Bone marrow (tissue), 2 donors: ENCODE data around the gene MS4A4A.
"Not testable (repeated sequence)": the region's sequence is repeated elsewhere in the genome, so short reads cannot be mapped to it uniquely, and the experiment has no call there.

ENCODE experiments used
- DNase-seq, 2 donors: peaks; one replicate each; lab custom pipeline; 2025; lab: John Stamatoyannopoulos, UW

The MS4A4A gene

GRCh38 chr11:60280412-60280811 is at the start of gene MS4A4A:
TSS of gene MS4A4A (plus strand) at chr11:60280666. CDS start at chr11:60280676, 10 bp downstream.
- peak in 1 of 2 donors; percentile 84 for DNase-seq

DNA sequence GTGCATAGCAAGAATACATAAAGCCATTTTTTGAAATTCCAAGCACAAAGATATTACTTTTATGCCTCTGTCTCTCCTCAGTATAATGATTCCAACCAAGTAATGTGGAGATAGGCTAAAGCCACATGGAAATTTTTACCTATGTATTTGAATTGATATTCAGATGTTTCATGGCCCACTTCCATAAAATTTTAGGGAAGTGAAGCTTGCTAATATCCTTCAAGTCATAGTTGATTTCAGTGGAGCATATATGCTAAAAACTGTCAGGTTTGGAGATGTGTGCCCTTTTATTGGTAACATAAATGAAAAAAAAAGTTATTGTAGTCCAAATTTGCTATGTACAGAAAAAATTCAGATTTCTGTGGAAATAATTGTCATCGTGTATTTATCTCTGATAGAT is 49.8 kb upstream of the MS4A4A start:
- no peak for DNase-seq

DNA sequence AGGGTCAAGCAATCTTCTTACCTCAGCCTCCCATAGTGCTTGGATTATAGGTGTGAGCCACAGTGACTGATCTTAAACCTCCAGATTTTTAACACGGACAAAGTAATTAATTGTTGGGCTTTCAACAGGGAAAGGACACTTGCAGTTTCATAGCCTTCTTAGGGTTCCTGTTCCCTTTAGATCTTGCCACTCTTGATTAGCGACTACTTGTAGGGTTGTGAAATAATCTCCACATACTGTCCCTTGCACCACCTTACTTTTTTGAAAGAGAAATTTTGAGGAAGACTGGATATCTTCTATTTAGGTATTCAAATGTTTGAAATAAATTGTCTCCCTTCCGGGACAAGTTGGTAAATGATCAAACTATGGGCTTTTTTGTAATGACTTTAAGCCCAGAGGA is 45.1 kb upstream of the MS4A4A start:
- no peak for DNase-seq

- no peak for DNase-seq
Observed at GRCh38 chr11:60240662-60241061, 39.8 kb upstream of the MS4A4A start.

- no peak for DNase-seq
Observed at GRCh38 chr11:60241786-60242185, 38.7 kb upstream of the MS4A4A start.

DNA sequence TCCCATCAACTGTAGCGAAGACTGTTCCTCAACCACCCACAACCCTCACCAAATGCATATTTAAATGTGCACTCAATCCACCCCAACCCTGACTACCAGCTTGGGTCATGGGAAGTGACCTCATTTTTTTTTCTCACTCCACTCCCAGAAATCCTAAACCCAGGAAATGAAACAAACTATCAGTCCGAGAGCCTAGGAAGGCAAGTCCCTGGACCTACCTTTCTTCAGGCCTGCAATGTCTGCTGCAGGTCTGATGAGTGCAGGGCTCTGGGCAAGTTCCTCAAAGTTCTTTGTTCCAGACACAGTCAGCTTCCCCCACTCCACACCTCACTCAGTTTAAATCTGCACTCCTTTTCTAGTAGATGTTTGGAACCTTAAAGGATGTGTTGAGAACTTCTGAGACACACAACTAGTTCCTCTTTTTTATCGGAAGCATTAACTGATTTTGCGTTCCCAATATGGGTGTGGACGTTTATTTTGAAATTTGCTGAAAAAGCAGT is 37.7 kb upstream of the MS4A4A start, which contains the start of gene MS4A4E:
Gene MS4A4E, minus strand, starts transcription at position 398 of the 500 bp plus-strand sequence. CDS start 13,082 bp downstream, outside the sequence.
- DNase-seq, result peak in 1 of 2 donors; percentile 52

DNA sequence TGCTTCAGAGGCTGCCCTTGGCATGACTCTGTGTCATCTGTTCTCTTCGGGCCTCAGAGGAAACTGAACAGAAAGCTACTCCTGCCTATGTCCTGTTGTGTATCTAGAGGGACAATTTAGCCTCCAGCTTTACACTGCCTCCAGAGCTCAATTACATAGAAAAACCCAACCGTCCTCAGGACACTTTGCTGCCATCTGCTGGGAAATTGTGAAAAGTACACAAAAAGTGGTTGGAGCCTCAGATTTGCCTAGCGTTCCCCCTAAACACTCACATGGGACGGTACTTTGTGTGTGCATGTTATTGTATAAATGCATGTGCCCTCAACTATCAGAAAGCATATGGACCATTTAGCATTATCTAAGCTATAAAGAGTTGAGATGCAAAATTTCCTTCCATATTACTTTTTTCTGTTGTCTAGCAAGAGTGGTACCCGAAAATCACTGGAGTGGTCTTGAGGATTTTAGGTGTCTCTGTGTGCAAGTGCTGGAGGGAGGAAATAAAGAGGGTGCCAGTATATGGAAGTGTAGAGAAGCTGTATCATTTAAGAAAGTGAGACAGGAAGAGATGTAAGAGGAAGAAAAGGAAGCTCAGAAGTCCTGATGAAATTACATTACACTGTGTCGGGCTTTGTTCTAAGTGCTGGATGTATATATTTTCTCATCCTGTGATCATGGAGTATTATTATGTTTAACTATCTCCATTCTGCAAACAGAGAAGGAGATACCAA is 28.8 kb upstream of the MS4A4A start:
- no peak for DNase-seq

- no peak for DNase-seq
Observed at GRCh38 chr11:60252213-60253108, 28.0 kb upstream of the MS4A4A start.

GRCh38 chr11:60257956-60258722 is 22.3 kb upstream of the MS4A4A start:
- no peak for DNase-seq

- DNase-seq, result no peak
Observed at GRCh38 chr11:60261014-60261413, 19.5 kb upstream of the MS4A4A start.

- no peak for DNase-seq
Observed at GRCh38 chr11:60263402-60263801, 17.1 kb upstream of the MS4A4A start.

GRCh38 chr11:60264644-60265043 is 15.8 kb upstream of the MS4A4A start:
- DNase-seq, result no peak

DNA sequence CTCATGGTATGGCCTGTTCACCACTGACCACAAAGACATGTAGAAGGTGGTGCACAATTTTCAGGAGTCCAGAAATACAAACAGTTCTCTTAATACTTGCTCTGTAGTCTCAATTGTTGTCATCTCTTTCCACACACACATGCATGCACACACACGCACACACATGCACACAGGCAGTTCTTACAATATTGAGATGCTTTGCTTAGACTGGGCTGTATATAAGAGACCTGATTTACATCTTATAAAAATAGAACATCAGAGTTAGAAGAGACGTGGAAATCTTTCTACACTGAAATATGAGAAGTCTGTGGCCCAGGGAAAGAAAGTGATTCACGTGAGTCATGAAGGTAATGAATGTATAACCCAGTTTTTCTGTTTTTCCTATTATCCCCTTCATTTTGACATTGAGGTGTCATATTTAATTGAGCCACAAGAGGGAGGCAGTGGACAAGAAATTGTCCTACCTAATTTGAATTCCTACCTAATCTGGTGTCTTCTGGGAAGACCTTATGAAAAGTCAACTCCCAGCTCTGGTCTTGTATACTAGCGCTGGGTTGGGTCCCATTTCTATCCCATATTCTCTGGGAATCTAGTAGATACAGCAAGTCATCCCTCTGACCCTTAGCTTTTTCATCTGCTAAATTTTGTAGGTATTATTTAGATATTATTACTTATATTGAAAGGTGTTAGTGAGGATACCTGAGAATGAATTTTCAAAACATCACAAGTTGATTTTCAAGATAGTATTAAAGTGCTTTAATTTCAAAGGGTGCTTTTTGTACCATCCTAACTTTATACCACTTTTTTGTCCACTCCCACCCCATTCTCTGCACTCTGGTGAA is 14.9 kb upstream of the MS4A4A start:
- DNase-seq, result peak in 1 of 2 donors; percentile 34

GRCh38 chr11:60274416-60274815 is 6.0 kb upstream of the MS4A4A start:
- DNase-seq, result no peak

GRCh38 chr11:60281485-60281884 is 1.0 kb downstream of the MS4A4A start:
- DNase-seq, result no peak

DNA sequence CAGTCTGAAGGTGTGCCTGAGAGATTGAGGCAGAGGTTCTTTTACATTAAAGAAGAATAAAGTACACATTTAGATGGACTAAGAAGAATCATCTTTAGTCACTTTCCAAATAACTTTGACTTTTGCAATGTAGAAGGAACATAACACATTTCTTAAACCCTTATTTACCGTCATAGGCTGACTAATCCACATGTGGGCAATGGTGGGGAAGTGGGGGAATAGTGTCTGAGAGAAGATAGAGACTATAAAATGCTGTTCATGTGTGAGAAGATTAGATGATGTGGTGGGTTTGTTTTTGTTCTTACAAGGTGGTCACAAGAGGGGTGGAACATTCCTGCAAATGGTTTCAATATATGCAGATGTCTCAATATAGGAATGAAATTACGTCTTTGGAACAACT is 1.8 kb downstream of the MS4A4A start:
- no peak for DNase-seq

- not testable (repeated sequence) for DNase-seq
Observed at GRCh38 chr11:60285411-60286126, 5.1 kb downstream of the MS4A4A start.

DNA sequence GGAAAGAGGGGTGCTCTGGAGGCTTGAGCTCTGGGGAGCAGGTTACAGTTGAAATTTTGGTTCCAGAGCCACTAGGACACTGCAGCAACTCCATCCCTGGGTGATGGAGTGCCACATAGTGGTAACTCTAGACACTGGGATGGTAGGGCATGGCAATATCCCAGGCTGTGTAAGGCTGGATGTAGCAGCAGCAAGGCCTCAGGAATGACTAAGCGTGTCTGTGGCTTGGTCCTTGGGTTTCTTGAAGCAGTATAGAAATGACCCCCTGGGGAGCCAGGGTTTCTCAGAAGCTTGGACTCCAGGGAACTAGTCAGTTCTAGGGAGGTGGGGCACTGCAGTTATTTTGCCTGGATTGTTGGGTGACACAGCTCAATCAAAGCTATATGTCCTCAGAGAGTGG is 8.1 kb downstream of the MS4A4A start:
- DNase-seq, result no peak

DNA sequence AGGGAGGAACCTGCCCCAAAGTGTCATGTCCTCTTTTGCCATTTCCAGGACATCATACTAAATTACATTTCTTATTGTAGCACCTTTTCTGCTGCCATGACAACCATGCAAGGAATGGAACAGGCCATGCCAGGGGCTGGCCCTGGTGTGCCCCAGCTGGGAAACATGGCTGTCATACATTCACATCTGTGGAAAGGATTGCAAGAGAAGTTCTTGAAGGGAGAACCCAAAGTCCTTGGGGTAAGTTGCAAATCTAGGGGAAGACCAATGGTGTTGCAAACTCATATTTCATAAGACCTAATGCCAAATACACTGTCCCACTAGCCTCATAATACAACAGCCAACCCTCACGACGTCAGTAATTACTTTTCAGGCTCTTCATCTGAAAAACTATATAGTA is 11.7 kb downstream of the MS4A4A start:
- DNase-seq, result no peak

DNA sequence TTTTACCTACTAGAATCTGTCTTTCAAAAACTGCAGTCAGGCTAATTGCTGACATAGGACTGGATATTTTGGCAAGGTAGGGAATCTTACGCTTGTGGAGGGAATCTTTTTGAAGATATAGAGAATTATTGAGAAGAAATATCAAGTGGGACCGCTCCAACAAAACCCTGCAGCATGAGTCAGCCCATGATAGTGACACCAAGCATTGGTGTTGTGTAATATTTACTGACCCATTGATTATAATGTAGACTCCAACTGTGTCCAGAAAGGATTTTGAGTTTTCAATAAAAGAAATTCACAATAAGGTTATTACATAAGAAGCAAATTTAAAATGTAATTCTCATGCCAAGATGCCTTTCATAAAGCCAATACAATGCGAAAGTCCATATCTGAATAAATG is 20.7 kb downstream of the MS4A4A start:
- no peak for DNase-seq
